ENCODE measurements around the gene C22orf15. TPM values are rescaled to one million over a fixed set of nuclear protein-coding genes. Genes with fewer than 3 reads are reported as not detected.
A peak's percentile ranks its signal among the peaks of the same experiment; 100 is the strongest.

The C22orf15 gene
- total RNA-seq, 1 donor from 2014 or later: not detected

DNA sequence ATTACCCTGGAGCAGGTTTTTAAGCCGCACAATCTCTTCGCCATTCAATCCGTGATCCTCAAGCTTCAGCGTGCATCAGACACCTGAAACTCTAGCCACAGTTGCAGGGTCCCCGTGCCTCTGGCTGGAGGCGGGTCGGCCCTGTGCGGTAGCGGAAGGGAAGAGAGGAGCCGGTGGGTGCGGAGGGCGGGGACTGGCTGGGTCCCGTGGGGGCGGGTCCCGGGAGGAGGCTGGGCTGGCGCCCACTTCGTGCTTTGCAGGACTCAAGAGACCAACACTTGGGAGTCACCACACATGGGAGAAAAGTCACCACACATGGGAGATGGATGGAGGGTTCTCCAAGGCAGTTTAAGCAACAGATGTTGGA, 772 bp downstream of the C22orf15 start:
- H3K27ac ChIP-seq (replicated peaks): peak overlapping the region; percentile 94
- H3K4me1 ChIP-seq: peaks cover 59% of the 10 kb centered on the region
- H3K9me3 ChIP-seq (replicated peaks): no peaks in the 10 kb centered on the region
- no peaks in the 10 kb centered on the region for H3K27me3 ChIP-seq (ENCODE audit: low read depth)
- intact Hi-C loops (cut with micrococcal nuclease): no loop called here
- peak overlapping the region; percentile 78 for H3K4me3 ChIP-seq
- peaks cover 7% of the 10 kb centered on the region for H3K36me3 ChIP-seq
- DNase-seq: no peak
- TF ChIP-seq, protein P1, sequence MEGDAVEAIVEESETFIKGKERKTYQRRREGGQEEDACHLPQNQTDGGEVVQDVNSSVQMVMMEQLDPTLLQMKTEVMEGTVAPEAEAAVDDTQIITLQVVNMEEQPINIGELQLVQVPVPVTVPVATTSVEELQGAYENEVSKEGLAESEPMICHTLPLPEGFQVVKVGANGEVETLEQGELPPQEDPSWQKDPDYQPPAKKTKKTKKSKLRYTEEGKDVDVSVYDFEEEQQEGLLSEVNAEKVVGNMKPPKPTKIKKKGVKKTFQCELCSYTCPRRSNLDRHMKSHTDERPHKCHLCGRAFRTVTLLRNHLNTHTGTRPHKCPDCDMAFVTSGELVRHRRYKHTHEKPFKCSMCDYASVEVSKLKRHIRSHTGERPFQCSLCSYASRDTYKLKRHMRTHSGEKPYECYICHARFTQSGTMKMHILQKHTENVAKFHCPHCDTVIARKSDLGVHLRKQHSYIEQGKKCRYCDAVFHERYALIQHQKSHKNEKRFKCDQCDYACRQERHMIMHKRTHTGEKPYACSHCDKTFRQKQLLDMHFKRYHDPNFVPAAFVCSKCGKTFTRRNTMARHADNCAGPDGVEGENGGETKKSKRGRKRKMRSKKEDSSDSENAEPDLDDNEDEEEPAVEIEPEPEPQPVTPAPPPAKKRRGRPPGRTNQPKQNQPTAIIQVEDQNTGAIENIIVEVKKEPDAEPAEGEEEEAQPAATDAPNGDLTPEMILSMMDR (IDR thresholded peaks at IDR 0.05; ENCODE audit: borderline replicate concordance): no peak

DNA sequence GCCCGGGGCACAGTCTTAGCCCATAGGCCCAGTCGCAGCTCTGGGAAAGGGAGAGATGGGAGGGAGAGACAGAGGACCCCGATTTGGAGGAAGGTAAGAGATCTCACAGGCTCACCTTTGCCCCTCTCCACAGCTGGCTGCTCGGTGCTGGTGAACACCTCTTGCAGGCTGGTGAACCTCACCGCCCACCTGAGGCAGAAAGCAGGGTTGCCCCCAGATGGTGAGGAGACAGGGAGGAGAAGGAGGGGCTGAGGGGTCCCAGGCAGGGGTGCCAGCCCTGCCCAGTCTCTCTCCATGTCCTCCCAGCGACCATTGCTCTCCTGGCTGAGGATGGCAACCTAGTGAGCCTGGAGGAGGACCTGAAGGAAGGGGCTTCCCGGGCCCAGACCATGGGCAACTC, 1.2 kb downstream of the C22orf15 start:
- Histone ChIP-seq H3K27me3 (ENCODE audit: low read depth) (no peaks in the 10 kb centered on the region), H3K27ac (replicated peaks) (peak overlapping the region; percentile 94), H3K4me3 (peak overlapping the region; percentile 78), H3K36me3 (peaks cover 7% of the 10 kb centered on the region), H3K9me3 (replicated peaks) (no peaks in the 10 kb centered on the region), H3K4me1 (peaks cover 63% of the 10 kb centered on the region)
- DNase-seq: no peak
- TF ChIP-seq, protein P1 (IDR thresholded peaks at IDR 0.05; ENCODE audit: borderline replicate concordance): no peak
- intact Hi-C loops (cut with micrococcal nuclease): no loop called here

DNA sequence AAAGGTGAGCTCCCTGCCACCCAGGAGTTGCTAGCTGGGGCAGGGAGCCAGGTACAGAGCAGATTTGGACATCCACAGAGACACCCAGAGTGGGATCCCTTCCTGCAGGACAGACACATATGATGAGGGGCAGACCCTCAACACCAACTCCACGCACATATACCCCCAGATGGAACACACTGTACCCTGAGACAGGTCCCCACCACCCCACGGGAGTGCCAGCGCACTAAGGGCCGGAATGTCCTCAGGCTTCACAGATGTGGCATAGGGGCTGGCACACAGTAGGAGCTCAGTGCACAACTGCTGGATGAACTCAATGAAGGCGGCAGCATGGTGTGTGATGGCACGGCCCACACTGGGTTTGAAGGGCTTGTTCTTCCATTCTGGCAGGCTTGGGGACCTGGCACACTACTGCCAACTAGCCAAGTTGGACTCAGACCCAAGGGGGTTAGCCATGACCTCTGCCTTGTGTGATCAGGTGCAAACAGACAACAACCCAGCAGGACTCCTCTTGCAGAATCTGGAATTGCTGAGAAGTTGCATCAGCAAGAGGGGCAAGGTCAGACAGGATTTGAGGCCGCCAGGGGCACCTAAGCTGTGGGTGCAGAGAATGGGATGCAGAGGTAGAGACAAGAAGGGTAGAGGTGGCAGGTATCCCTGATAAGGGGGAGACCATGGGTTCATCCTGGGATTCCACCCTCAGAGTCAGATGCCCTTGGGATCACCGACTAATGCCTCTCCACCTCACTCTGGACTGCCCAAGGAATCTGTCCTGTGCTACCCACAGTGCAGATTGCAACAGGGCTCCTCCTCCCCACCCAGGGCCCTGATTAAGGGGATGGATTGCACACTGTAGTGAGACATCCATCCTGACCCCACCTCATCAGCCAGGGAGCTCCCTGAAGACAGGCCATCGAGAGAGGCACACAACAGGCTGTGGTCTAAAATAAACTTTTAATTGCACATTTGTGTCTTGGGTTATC, 2.4 kb downstream of the C22orf15 start:
- intact Hi-C loops (cut with micrococcal nuclease): no loop called here
- peak overlapping the region; percentile 78 for H3K4me3 ChIP-seq
- peak overlapping the region; percentile 94 for H3K27ac ChIP-seq (replicated peaks)
- H3K36me3 ChIP-seq: peaks cover 7% of the 10 kb centered on the region
- H3K27me3 ChIP-seq (ENCODE audit: low read depth): no peaks in the 10 kb centered on the region
- TF ChIP-seq, protein P1 (IDR thresholded peaks at IDR 0.05; ENCODE audit: borderline replicate concordance): no peak
- H3K4me1 ChIP-seq: peaks cover 69% of the 10 kb centered on the region
- no peak for DNase-seq
- H3K9me3 ChIP-seq (replicated peaks): no peaks in the 10 kb centered on the region

DNA sequence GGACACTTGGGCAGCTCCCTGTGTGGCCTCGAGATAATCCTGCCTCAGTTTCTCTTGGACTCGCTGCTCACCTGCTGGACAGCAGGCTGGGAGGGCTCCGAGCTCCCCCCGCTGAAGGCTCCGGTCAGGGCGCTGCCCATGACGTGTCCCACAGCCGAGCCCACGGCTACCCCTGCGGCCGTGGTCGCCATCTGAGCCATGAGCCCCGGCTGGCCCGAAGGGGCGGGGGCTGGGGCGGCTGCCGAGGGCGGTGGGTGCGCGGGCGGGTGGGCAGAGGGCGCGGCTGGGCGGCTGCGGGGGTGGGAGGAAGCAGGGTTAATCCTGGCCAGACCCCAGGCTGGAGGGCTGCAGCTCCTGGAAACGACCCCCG, 4.5 kb downstream of the C22orf15 start:
- H3K27ac ChIP-seq (replicated peaks): peak overlapping the region; percentile 94
- peaks cover 83% of the 10 kb centered on the region for H3K4me1 ChIP-seq
- no peak for DNase-seq
- peak overlapping the region; percentile 78 for H3K4me3 ChIP-seq
- H3K9me3 ChIP-seq (replicated peaks): no peaks in the 10 kb centered on the region
- peaks cover 7% of the 10 kb centered on the region for H3K36me3 ChIP-seq
- intact Hi-C loops (cut with micrococcal nuclease): no loop called here
- H3K27me3 ChIP-seq (ENCODE audit: low read depth): no peaks in the 10 kb centered on the region
- TF ChIP-seq, protein P1 (IDR thresholded peaks at IDR 0.05; ENCODE audit: borderline replicate concordance): no peak

DNA sequence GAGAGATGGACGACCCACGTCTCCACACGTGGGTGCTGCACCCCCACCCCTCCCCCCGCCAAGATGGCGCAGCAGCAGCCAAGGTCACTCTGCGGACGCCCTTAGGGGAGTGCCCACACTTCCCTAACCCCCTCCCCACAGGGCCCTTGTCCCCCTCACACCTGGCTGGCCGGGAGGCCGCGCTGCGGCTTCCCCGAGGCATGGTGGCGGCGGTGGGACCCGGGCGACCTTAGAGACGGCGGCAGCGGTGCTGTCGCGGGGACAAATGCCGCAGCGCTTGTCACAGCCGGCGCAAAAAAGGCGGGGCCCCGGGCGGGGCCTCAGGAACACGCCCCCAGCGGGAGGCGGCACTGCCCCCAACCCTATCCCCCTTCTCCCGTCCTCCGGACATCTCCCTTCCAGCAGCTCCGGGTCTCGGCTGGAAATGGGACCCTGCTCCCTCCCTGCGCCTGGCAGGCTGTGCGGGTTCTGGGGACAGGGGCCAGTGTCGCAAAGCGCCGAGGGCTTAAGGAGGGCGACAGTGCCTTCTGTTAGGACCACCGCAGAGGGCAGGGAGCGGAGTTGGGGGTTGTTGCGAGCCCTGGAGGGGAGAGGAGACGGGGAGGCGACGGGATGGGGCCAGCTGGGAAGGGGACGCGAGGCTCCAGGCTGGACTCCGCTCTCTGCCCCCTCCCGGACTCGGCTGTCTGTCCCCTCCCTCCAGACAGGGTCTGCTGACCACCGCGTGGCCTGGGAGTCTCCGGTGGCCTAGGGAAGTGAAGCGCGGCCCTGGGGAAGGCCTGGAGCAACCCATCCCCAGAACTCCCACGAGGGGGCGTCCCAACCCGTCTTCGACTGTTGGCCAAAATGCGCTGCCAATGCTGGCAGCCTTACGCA, 5.1 kb downstream of the C22orf15 start, which contains the start of gene CHCHD10:
CHCHD10 (minus strand) TSS at position 300 of the 876 bp plus-strand sequence; CDS start at position 202, 98 bp downstream.
- no peaks in the 10 kb centered on the region for H3K27me3 ChIP-seq (ENCODE audit: low read depth)
- no peaks in the 10 kb centered on the region for H3K9me3 ChIP-seq (replicated peaks)
- TF ChIP-seq, protein P1 (IDR thresholded peaks at IDR 0.05; ENCODE audit: borderline replicate concordance): peak; percentile 91
- peaks cover 7% of the 10 kb centered on the region for H3K36me3 ChIP-seq
- peaks cover 83% of the 10 kb centered on the region for H3K4me1 ChIP-seq
- H3K27ac ChIP-seq (replicated peaks): peak within 1 kb of the TSS; percentile 94
- peak within 1 kb of the TSS; percentile 78 for H3K4me3 ChIP-seq
- intact Hi-C loops (cut with micrococcal nuclease): no loop called here
- DNase-seq: peak; percentile 87

Data from left ventricle myocardium inferior (tissue), 1 donor.